NCI-H748 treated with DMSO at 0.1 percent for 48 hours (cell line): ENCODE data around the gene PLXNB1.

Experiments
- DNase-seq: peaks from one replicate; lab custom pipeline; 2025; lab: John Stamatoyannopoulos, UW

The PLXNB1 gene

DNA sequence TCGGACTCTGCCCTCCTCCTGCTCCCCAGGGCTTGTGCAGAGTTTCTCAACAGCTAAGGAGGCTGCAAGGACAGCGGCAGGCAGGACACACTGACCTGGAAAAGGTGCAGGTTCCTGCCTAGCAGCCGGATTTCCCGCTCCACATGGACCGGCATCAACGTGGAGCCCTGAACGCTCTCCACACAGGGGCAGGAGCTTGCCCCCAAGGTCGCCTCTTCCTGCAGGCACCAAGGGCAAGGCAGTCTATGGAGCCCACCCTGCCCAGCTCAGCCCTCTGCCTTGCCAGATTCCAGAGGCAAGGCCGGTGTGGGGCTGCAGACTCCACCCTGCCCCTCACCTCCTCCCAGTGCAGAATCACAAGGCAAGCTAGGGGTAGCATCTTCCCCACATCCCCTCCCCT is 10.7 kb downstream of the PLXNB1 start:
- DNase-seq, result no peak

DNA sequence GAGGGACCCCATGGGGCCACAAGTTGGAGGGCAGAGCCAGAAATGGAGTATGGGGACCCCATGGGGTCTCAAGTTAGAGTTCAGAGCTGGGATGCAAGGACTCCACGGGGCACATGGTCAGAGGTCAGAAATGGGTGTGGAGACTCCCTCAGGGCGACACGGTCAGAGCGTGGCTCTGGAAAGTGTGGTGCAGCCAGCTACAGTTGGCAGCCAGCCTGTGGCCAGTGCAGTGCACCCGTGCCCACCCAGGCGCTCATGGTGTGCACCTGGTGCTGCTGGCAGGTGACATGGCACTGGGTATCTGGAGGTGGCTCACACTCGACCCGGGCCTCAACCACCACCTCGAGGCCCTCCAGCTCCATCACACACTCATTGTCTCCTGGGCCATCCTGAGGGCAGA is 11.2 kb downstream of the PLXNB1 start:
- no peak for DNase-seq

DNA sequence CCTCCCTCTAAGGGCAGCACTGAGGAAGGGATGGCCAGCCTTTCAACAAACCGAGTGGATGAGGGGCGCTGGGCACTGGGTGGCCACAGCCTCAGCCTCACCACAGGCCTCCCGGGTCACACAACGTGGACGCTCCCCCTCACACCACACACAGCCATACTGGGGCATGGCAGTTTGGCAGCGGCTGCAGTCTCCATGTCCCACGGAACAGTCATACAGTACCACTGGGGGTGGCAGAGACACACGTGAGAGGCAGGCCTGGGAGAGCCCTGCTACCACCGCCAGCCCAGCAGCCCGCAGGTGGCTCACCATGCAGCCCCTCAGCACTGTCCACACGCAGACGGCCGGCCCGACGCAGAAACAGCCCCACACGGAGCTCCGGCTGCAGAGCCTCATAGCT is 11.7 kb downstream of the PLXNB1 start:
- DNase-seq, result no peak

DNA sequence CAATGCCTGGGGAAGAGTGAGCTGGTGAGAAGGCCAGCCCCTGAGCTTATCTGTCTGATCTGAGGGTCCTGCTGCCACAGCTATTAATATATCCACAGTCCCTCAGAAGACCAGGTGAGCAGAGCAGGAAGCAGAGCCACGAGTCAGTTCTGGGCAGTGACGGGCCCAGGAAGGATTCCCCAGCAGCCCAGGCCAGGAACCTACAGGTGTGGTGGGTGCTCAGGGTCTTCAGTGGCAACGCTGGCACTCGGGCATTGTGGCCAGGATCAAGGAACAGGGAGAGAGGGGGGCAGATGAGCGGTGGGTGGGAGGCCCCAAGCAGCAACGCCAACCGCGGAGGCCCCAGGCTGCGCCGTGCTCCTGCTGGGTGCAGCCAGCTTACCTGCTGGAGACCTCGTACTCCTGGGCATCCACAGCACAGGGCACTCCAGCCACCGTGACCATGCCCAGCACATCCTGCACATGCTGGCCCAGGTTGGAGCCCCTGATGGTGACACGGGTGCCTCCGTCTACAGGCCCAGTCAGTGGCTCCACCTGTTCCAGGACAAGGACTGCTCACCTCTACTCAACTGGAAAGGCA is 12.3 kb downstream of the PLXNB1 start:
- DNase-seq, result no peak

DNA sequence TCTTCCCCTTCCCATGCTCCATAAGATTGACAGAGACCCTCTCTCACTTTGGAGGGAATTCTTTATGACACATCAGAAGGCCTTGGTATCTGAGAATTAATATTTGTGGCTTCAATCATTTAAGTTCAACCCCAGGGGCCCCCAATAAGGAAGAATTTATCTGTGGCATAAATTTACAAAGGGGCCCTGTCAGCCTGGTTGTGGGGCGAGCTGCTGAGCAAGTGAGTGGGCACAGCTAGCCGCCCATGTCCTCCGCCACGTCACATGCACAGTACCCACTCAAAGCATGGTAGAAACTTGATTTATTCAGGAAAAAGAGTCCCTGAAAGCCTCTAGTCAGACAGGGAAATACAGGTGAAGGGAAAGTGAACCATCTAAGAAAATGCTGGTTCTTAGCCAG is 13.3 kb downstream of the PLXNB1 start:
- no peak for DNase-seq

DNA sequence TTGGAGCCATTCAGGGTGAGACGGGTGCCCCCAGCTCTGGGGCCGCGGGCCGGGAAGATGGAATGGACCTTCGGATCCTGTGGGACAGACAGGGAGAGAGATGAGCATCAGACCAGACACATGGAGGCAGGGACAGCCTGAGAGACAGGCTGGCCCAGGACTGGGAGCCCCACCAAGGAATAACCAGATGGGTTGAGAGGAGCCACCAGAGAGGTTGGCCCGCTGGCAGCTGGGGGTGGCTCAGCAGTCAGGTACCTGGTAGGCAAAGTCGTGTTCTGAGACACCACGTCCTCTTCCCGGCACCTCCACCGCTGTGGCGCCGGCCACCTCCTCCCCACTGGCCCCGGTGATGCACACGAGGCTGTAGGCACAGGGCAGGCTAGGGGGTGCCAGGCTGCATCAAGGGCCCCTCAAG is 13.8 kb downstream of the PLXNB1 start:
- DNase-seq, result no peak

DNA sequence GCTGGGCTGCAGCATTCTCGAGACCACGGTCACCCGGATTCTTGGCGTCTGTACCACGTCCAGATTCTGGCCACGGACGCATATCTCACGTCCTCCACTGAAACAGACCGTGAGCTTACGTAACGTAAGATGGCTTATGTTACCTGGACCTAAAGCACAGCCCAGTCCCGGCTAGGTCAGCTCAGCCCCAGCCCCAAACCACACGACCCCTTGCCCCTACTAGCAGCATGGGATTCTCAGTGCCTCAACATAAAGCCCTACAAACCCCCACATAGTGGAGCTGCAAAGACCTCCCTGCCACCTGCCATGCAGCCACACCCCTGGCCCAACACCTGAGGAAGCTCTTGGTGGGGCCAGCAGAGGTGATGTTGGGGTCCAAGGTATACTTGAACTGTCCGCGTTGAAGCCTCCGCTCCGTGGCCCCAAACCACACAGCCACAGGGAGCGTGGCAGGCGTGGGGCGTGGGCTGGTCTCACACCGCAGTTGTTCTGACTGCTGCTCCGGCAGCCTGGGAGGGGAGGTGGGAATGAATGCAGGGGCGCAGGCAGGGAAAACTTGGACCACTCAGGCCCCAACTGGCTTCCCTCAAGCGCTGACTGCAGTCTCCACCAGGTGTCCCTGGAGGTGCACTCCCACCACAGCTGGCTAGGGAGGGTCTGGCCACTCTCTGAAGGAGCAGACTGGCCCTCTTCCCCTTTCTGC is 14.5 kb downstream of the PLXNB1 start:
- no peak for DNase-seq

DNA sequence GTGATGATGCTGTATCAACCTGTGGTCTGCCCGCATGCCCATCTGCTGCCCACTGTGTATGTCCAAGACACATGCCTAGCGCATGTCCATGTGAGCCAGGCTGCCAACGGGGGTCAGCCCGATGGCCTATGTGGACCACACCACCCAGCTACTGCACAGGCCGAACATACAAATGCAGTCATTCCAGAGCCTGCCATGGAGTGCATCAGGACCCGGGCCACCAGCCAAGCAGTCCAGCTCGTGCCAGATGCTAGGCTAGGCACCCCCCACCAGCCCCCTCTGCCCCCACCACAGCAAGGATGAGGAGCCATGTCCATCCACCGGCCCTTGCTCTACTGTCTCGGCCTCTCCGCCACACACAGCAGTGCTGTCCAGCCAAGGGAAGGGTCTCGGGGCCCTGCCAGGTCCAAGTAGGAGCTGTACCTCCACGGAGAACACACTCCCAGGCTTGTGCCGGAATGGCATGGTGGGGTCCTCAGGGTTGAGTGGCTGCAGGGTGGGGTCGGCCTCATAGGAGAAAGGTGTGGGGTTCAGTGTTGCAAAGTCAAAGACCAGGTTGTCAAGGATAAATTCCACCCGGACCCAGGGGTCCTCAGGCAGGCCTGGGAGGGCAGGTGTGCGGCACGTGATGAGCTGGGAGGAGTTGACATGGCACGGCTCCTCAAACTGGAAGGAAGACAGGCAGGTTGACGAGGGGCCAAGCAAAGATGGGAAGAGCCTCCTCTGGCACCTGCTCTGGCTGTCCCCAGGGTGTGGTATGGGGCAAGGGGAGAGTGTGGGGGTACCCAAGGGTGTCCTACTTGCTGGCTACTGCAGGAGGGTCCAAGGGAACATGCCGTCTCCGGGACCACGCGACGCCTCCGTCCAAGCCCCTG is 15.3 kb downstream of the PLXNB1 start:
- no peak for DNase-seq

DNA sequence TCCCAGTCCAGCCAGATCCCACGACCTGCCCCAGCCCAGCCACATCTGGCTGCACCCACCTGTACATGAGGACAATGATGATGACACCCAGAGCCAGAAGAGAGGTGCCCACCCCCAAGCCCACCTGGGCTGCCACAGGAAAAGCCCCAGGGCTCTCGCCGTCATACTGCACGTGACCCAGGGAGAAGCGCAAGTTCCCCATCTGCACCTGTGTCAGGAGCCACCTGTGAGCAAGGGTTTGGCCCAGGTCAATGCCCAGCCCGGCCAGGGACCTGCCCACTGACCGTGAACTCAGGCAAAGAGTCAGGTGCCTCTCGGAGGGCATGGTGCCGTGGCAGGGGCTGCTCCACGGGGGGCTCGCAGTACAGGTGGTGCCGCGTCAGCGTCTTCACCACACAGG is 16.3 kb downstream of the PLXNB1 start:
- DNase-seq, result no peak

DNA sequence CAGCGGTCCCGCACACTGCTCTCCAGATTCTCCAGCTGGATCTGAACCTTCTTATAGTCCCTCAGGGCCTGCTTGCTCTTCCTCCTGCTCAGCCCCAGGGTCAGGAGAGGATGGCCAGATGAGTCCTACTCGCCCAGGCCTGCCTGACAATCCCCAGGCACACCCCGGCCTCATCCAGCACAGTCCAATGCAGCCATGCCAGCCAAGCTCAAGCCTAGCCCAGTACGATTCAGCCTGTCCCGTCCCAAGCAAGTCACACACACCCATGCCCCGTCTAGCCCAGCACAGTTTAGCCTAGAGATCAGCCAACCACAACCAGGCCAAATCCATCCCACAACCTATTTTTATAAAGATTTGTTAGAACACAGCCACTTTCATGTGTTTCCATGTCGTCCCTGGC is 16.8 kb downstream of the PLXNB1 start:
- no peak for DNase-seq

DNA sequence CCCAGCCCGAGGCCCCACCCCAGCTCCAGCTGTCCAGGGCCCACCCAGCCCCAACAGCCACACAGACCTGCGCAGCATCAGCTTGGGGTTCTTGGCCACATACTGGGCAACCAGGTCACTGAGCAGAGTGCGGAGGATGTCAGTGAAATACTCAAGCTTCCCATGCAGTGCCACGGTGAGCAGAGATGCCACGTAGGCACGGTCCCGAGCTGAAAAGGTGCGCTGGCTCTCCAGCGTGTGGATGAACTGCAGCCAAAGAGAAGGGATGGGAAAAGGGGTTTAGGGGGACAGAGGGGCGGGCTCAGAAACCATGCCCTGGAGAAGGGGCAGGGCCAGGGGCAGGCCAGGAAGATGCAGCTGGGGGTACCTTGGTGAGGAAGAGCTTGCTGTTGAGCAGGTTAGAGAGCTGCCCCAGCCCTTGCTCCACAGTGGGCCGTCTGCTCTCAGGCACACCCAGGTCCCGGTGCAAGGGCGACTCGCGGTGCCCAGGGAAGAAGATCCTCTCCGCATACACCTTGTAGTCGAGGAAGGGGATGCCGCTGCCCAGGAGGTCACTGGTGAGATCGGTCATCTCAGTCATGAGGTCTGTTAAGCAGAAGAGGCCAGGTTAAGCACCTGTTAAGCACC is 17.4 kb downstream of the PLXNB1 start:
- DNase-seq, result no peak

DNA sequence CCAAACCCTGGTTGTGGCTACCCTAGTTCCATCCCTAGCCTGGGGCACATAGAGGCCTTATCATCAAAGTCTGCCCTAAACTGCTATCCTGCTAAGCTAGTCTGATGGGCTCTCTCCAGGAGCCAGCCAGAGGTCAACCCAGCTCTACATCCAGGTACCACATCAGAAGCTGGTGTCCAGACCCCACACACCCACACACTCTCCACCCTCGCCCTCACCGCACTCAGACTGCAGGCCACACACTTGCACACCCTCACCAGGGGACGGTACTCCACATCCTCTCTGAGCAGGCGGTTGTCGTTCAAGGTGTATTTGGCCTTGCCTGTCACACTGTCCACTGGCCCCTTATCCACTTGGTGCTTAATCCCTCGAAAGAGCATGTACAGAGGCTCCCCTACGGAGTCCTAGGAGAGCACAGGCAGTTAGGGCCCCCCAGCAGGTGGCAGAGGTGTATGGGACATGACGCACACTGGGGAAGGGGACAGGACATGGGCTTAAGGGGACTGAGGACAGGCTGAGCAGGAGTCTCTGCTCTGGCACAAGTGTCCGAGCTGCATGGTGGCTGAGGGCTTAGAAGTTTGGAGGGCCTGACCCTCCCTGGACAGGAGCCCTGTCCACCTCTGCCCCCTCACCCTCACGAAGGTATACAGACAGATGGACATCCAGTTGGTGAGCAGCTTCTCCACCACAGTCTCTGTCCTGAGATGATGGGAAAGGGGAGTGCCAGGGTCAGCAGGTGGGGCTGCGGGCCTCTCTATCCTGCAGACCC is 18.1 kb downstream of the PLXNB1 start:
- no peak for DNase-seq

DNA sequence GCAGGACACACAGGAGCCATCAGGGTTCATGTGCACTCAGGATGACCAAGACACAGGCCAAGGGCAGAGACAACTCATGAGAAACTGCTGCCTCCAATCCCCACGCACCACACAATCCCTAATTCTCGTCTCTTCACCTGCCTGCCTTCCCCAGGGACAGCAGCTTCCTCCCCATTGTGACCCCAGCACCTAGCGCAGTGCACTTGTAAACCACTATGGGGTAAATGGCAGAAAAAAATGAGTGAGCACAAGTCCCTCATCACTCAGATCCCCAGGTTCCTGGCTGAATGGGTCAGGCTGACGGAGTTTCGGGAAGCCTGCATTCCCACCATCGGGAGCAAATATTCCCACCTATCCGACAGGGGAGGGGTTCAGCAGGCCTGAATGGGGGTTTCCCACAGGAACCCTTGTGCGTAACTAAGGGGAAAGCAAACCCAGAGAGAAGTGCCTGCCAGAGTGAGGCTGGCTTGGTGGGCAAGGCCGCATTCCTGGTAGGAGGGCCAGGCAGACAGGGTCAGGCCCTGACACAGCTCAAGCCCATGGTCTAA is 18.8 kb downstream of the PLXNB1 start:
- DNase-seq, result no peak

DNA sequence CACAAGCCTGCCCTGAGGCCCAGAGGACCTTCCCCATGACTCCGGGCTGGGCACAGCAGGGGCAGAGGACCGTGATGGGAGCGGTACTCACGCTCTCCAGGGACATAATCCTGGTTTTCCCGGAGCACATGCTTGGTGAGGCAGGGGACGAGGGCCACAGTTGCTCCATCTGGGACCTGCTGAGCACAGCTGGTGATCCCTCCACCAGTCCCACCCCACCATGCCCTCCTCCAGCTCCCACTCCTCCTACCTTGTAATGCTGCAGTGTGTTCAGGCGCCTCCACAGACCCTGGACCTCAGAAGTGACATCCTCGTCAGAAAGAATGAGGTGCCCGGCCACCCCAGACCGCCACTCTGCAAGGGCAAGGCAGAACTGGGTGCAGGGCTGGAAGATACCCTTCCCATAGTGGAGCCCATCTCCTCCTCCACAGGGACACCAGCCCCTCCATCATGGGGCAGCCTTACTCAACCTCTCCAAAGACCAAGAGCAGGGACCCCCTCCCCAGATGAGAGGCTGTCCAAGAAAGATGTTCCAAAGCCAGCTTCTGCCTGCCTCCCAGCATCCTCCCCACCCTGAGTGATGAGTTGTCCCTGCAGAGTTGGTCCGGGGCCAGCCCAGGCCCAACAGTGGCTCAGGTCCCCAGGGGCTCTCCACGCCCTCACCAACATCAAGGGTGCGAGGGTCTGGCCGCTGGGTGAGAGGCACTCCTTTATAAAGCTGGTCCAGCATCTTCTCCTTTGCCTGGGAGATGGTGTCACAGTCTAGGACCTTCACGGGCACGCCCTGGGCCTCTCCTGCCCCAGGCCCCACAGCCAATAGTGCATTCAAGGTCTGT is 19.5 kb downstream of the PLXNB1 start:
- no peak for DNase-seq

DNA sequence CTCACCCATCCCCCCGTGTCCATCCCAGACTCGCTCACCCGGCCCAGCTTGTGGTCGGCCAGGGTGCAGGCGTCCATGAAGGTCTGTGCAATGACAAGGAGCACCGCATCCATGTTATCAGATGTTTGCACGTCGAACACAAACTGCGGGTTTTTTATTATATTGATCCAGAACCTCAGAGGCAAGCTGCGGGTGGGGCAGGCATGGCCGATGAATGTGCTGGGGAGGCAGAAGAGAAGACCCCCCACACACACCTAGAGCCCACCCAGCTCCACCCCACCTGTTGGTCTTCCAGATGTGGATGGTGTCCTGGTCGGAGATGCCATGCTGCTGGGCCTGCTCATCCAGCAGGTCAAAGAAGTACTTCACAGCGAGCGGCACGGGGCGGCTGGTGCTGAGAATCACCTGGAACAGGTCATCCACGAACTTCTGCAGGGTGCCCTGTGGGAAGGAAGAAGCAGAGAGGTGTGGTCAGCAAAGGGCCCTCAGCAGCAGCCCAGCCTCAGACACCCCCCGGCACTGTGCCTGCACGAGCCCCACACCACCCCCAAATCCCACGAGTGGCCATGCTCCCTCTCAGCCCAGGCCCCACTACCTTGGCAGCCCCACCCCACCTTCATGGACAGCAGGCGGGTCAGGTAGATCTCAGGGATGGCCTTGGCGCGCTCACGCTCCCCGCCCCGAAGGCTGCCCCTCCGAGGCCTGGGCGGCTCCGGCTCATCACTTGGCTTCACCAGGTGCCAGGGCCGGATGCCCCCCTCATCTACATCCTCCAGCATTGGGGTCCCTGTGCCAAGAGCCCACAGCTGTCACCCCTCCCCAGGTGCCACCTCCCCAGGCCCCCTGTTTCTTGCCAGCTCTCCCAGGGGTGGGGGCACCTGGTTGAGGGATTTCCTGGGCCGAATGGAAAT is 20.3 kb downstream of the PLXNB1 start:
- no peak for DNase-seq

DNA sequence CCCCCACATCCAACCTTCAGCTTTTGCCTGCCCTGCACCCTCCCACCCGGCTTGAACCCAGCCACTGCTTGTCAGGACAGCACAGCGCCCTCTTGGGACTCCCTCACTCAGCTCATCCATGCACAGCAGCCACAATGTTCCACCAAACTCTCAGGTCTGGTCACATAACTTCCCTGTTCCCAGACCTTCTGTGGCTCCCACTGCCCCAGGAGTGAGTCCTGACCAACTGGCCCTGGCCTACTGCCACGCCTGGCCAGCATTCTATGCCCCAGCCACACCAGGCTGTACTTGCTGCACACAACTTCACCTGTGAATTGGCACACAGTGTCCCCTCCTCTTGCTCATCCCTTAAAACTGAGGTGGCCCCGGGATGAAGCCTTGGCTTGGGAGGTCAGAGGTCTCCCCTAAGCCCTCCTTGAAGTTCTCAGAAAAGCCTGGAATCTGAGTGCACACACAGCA is 21.0 kb downstream of the PLXNB1 start:
- DNase-seq, result no peak

DNA sequence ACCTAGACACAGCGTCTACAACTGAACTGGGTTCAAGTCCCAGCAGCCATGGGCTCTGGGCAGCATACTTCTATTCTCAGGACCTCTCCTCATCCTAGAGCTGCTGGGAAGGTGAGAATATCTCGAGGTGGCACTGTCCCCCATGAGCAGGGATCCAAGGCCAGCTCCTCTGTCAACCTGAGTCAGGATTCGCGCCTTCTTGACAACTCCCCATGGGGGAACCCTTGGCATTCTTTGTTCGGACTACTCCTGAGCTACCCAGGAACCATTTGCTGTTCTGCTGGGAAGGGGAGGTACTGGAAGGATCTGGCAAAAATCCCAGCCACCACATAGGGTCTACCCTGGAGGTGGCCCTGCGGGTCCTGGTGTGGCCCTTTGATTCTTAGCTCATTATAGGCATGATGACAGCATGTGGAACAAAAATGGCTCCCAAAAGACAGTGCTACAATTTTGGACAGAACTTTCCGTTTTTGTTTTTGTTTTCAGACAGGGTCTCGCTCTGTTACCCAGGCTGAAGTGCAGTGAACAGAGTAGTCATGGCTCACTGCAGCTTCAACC is 22.3 kb downstream of the PLXNB1 start:
- DNase-seq, result no peak

DNA sequence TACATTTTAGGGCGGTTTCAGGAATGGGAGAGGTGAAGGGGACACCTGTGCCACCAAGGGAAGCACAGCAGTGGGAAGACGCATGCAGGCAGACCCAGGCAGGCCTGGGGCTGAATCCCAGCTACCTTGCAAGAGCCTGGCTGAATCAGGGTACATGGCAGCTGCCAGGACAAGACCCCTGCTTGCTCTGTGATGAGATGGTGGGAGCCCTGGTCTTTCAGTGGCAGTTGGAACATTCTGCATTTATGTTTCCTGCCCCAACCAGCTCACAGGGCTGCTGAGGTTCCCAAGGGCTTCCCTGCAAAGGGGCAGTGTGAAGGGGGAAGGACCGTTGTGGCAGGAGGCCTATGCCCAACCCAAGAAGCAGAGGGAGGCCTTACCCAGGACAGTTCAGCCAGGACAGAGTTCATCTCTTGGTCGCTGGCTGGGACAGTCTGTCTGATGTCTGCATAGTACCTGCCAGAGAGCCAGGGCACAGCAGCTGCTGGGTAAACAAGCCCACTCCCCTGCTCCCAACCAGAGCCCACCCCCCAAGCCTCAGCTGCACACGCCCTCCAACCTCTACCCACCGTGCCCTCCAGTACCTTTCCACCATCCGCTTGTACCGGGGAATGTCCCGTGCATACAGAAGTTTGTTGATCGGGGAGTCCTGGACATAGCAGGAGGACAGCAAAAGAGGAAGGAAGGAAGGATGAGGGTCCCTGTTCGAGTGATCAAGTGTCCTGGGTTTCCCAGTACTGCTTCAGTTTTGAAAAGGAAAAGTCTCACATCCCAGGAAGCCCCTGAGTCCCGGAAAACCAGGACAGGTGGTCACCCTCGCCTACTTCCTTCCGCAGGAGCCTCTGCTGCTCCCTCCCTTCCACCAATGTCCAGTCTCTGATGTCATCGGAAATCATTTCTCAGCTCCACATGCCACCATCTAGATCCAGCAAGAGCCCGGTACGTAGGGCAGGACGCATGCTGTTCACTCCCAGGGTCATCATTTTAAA is 23.1 kb downstream of the PLXNB1 start:
- no peak for DNase-seq
